ENCODE data around the gene SOBP.

Gene SOBP

DNA sequence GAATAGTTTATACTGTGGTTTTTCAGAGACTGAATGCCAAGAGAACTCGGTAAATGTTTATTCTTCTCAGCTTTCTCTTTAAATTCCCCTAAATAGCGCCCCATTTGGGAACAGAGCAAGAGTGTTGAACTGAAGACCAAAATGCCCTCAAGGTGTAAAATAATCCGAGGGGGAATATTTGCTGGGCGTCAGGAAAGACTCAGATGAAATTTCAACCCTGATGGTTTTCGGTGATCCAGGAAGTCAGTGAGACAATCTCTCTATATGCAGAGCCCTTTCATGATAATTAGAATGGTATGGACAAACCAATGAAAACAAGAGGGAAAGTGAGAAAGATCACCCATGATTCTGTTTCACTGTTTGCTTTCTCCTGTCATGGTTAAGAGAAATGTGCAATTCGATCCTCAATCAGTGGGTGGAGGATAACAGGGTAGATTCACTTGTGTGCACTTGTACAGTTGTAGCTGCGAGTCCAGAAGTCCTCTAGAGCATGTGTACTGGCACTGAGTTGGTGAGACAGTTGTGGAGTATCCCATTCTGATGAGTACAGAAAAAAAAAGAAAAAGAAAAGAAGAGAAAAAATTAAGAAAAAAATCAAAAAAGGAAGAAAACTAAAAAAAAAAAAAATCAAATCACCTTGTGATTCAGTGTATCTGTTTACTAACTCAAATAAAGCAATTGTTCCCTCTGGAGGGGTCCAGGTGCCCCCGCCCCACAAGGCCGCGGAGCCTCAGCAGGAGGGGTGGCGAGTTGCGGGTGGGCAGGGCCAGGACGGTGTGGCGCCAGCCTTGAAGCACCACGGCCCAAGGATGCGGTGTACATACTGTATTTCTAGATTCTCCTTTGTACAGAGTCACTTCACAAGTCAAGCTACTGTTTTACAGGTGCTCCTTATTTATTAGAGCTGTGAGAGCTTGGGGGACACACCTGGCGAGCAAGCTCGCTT is 169.3 kb downstream of the SOBP start (continued):
- TF ChIP-seq, protein P1, sequence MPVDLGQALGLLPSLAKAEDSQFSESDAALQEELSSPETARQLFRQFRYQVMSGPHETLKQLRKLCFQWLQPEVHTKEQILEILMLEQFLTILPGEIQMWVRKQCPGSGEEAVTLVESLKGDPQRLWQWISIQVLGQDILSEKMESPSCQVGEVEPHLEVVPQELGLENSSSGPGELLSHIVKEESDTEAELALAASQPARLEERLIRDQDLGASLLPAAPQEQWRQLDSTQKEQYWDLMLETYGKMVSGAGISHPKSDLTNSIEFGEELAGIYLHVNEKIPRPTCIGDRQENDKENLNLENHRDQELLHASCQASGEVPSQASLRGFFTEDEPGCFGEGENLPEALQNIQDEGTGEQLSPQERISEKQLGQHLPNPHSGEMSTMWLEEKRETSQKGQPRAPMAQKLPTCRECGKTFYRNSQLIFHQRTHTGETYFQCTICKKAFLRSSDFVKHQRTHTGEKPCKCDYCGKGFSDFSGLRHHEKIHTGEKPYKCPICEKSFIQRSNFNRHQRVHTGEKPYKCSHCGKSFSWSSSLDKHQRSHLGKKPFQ (tag by site-specific recombination; IDR thresholded peaks at IDR 0.05): peak; percentile 53
- peak; percentile 93 for TF ChIP-seq OVOL3 (tag by site-specific recombination; IDR thresholded peaks at IDR 0.05)
- no peak for TF ChIP-seq ZNF354C (tag by site-specific recombination; IDR thresholded peaks at IDR 0.05; ENCODE audit: borderline replicate concordance, low read depth)
- TF ChIP-seq ZNF561 (tag by site-specific recombination; IDR thresholded peaks at IDR 0.05; ENCODE audit: borderline replicate concordance): peak; percentile 92
- no peak for TF ChIP-seq ZNF521 (tag by site-specific recombination; IDR thresholded peaks at IDR 0.05)
- TF ChIP-seq ZNF549 (tag by site-specific recombination; IDR thresholded peaks at IDR 0.05): no peak
- peak; percentile 71; the same call in 1 of the 2 replicates for TF ChIP-seq ZSCAN23 (tag by site-specific recombination; IDR thresholded peaks at IDR 0.05)
- TF ChIP-seq IKZF3 (tag by site-specific recombination; IDR thresholded peaks at IDR 0.05): peak; percentile 90
- no peak for TF ChIP-seq ZNF121 (tag by site-specific recombination; IDR thresholded peaks at IDR 0.05)
- no peak for TF ChIP-seq ZNF701 (tag by site-specific recombination; IDR thresholded peaks at IDR 0.05)
- TF ChIP-seq, protein P2, sequence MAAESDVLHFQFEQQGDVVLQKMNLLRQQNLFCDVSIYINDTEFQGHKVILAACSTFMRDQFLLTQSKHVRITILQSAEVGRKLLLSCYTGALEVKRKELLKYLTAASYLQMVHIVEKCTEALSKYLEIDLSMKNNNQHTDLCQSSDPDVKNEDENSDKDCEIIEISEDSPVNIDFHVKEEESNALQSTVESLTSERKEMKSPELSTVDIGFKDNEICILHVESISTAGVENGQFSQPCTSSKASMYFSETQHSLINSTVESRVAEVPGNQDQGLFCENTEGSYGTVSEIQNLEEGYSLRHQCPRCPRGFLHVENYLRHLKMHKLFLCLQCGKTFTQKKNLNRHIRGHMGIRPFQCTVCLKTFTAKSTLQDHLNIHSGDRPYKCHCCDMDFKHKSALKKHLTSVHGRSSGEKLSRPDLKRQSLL (tag by site-specific recombination; IDR thresholded peaks at IDR 0.05): no peak
- TF ChIP-seq SP7 (tag by site-specific recombination; IDR thresholded peaks at IDR 0.05): peak; percentile 99
- no peak for TF ChIP-seq KLF16 (tag by site-specific recombination; IDR thresholded peaks at IDR 0.05)
- TF ChIP-seq ZNF211 (tag by site-specific recombination; IDR thresholded peaks at IDR 0.05; ENCODE audit: low read depth): no peak
- TF ChIP-seq, protein P3, sequence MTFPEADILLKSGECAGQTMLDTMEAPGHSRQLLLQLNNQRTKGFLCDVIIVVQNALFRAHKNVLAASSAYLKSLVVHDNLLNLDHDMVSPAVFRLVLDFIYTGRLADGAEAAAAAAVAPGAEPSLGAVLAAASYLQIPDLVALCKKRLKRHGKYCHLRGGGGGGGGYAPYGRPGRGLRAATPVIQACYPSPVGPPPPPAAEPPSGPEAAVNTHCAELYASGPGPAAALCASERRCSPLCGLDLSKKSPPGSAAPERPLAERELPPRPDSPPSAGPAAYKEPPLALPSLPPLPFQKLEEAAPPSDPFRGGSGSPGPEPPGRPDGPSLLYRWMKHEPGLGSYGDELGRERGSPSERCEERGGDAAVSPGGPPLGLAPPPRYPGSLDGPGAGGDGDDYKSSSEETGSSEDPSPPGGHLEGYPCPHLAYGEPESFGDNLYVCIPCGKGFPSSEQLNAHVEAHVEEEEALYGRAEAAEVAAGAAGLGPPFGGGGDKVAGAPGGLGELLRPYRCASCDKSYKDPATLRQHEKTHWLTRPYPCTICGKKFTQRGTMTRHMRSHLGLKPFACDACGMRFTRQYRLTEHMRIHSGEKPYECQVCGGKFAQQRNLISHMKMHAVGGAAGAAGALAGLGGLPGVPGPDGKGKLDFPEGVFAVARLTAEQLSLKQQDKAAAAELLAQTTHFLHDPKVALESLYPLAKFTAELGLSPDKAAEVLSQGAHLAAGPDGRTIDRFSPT (tag by site-specific recombination; IDR thresholded peaks at IDR 0.05): no peak
- TF ChIP-seq, protein P4, sequence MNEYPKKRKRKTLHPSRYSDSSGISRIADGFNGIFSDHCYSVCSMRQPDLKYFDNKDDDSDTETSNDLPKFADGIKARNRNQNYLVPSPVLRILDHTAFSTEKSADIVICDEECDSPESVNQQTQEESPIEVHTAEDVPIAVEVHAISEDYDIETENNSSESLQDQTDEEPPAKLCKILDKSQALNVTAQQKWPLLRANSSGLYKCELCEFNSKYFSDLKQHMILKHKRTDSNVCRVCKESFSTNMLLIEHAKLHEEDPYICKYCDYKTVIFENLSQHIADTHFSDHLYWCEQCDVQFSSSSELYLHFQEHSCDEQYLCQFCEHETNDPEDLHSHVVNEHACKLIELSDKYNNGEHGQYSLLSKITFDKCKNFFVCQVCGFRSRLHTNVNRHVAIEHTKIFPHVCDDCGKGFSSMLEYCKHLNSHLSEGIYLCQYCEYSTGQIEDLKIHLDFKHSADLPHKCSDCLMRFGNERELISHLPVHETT (tag by site-specific recombination; IDR thresholded peaks at IDR 0.05): peak; percentile 94
- no peak for TF ChIP-seq YY2 (tag by site-specific recombination; IDR thresholded peaks at IDR 0.05)
- TF ChIP-seq ZBTB8A (tag by site-specific recombination; IDR thresholded peaks at IDR 0.05): peak; percentile 95
- TF ChIP-seq ZFHX2 (tag by site-specific recombination; conservative IDR thresholded peaks at IDR 0.05): peak; percentile 85
- peak; percentile 72; the same call in 1 of the 2 replicates for TF ChIP-seq ZNF394 (tag by site-specific recombination; IDR thresholded peaks at IDR 0.05; ENCODE audit: borderline replicate concordance)
- TF ChIP-seq ZEB2 (tag by site-specific recombination; IDR thresholded peaks at IDR 0.05): peak; percentile 96
- TF ChIP-seq, protein P5, sequence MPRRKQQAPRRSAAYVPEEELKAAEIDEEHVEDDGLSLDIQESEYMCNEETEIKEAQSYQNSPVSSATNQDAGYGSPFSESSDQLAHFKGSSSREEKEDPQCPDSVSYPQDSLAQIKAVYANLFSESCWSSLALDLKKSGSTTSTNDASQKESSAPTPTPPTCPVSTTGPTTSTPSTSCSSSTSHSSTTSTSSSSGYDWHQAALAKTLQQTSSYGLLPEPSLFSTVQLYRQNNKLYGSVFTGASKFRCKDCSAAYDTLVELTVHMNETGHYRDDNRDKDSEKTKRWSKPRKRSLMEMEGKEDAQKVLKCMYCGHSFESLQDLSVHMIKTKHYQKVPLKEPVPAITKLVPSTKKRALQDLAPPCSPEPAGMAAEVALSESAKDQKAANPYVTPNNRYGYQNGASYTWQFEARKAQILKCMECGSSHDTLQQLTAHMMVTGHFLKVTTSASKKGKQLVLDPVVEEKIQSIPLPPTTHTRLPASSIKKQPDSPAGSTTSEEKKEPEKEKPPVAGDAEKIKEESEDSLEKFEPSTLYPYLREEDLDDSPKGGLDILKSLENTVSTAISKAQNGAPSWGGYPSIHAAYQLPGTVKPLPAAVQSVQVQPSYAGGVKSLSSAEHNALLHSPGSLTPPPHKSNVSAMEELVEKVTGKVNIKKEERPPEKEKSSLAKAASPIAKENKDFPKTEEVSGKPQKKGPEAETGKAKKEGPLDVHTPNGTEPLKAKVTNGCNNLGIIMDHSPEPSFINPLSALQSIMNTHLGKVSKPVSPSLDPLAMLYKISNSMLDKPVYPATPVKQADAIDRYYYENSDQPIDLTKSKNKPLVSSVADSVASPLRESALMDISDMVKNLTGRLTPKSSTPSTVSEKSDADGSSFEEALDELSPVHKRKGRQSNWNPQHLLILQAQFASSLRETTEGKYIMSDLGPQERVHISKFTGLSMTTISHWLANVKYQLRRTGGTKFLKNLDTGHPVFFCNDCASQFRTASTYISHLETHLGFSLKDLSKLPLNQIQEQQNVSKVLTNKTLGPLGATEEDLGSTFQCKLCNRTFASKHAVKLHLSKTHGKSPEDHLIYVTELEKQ (tag by site-specific recombination; IDR thresholded peaks at IDR 0.05; ENCODE audit: borderline replicate concordance): peak; percentile 97
- TF ChIP-seq, protein P6, sequence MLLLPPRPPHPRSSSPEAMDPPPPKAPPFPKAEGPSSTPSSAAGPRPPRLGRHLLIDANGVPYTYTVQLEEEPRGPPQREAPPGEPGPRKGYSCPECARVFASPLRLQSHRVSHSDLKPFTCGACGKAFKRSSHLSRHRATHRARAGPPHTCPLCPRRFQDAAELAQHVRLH (tag by site-specific recombination; IDR thresholded peaks at IDR 0.05): peak; percentile 92
- TF ChIP-seq RBAK (tag by site-specific recombination; IDR thresholded peaks at IDR 0.05): no peak
- TF ChIP-seq SP3 (tag by site-specific recombination; IDR thresholded peaks at IDR 0.05): peak; percentile 30; the same call in 1 of the 2 replicates
- TF ChIP-seq ZNF791 (tag by site-specific recombination; IDR thresholded peaks at IDR 0.05): no peak
- TF ChIP-seq, protein P7, sequence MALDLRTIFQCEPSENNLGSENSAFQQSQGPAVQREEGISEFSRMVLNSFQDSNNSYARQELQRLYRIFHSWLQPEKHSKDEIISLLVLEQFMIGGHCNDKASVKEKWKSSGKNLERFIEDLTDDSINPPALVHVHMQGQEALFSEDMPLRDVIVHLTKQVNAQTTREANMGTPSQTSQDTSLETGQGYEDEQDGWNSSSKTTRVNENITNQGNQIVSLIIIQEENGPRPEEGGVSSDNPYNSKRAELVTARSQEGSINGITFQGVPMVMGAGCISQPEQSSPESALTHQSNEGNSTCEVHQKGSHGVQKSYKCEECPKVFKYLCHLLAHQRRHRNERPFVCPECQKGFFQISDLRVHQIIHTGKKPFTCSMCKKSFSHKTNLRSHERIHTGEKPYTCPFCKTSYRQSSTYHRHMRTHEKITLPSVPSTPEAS (tag by site-specific recombination; IDR thresholded peaks at IDR 0.05): peak; percentile 77

Measured in HEK293 (cell line).